HepG2 (cell line): ENCODE data around the gene MAGEA10. TPM values are rescaled to one million over a fixed set of nuclear protein-coding genes. Genes with fewer than 3 reads are reported as not detected.

Experiments
- ATAC-seq: fragments of 200-7000 bp; cut with Tn5 transposase; 3 replicates; pipeline ENCODE4 v1.9.1; 2020; ENCODE audit warnings: mild to moderate bottlenecking, moderate library complexity
- BruUV-seq: library from RNA; stranded (reverse); fragments of 400-500 nt; replicated peaks from 2 replicates; lab custom pipeline; 2021; lab: Mats Ljungman, UMichigan
- CTCF ChIA-PET: fragments of 300-600 bp; formaldehyde crosslinking; extraction: SDS; loops from one replicate; lab custom pipeline; 2021; ENCODE audit warnings: low total read pairs, inconsistent platforms, low intra/inter-chr PET ratio; lab: Yijun Ruan, JAX
- POLR2A ChIA-PET: fragments of 350-600 bp; sonication (Branson Sonifier 250); formaldehyde crosslinking; loops from one replicate; lab custom pipeline; 2020; ENCODE audit warnings: antibody characterized with exemption, inconsistent platforms; lab: Yijun Ruan, JAX
- DNase-seq: peaks from one replicate; pipeline ENCODE4 v3.0.0-alpha.2; 2015; ENCODE audit warnings: low spot score
- FAIRE-seq: peaks from 3 replicates; lab custom pipeline; 2011; peaks lifted over from hg19 to GRCh38; lab: Jason Lieb, UNC
- H2AFZ ChIP-seq: one replicate; pipeline ENCODE4 v1.6.1; 2011; ENCODE audit warnings: low read length, inconsistent platforms
- H3K27ac ChIP-seq: fragments of 300-600 bp; 3 replicates; pipeline ENCODE4 v1.8.0; 2011; ENCODE audit warnings: mixed run types, mild to moderate bottlenecking, mixed read lengths, low read length, inconsistent platforms; ENCODE audit not compliant: insufficient read depth; ENCODE audit errors: extremely low read length
- H3K27me3 ChIP-seq, 2 experiments: fragments of 200-600 bp in 1 of 2; 2 replicates in 1 of 2; 3 replicates in 1 of 2; pipeline versions ENCODE4 v1.6.0 to v1.8.0; 2011; ENCODE audit warnings: low read length in 2 of 2, mild to moderate bottlenecking in 2 of 2, moderate library complexity in 2 of 2, inconsistent platforms in 1 of 2; ENCODE audit not compliant: insufficient read depth in 2 of 2, control insufficient read depth in 1 of 2
- H3K36me3 ChIP-seq, 2 experiments: fragments of 200-600 bp in 1 of 2; replicated peaks in 1 of 2; 2 replicates in 1 of 2; 3 replicates in 1 of 2; pipeline versions ENCODE4 v1.5.1 to v1.8.0; 2011; ENCODE audit warnings: low read length in 2 of 2, inconsistent platforms in 1 of 2; ENCODE audit not compliant: insufficient read depth in 2 of 2, control insufficient read depth in 1 of 2
- H3K4me1 ChIP-seq: 2 replicates; pipeline ENCODE4 v1.5.1; 2012; ENCODE audit warnings: low read length, inconsistent platforms; ENCODE audit not compliant: insufficient read depth
- H3K4me2 ChIP-seq: 2 replicates; pipeline ENCODE4 v1.6.0; 2011; ENCODE audit warnings: low read depth, low read length, inconsistent platforms
- H3K4me3 ChIP-seq, 3 experiments: fragments of 200-600 bp in 1 of 3; sonication (generic), shearing (Covaris generic) in 1 of 3; replicated peaks in 1 of 3; 2 replicates each; pipeline ENCODE4 v1.5.1; 2011 to 2016; ENCODE audit warnings: low read length in 3 of 3, inconsistent platforms in 2 of 3, low read depth in 2 of 3, mild to moderate bottlenecking in 2 of 3, control low read depth in 1 of 3, mixed read lengths in 1 of 3; ENCODE audit not compliant: insufficient read depth in 1 of 3
- H3K79me2 ChIP-seq: one replicate; pipeline ENCODE4 v1.6.1; 2011; ENCODE audit warnings: low read length, inconsistent platforms; ENCODE audit not compliant: insufficient read depth
- H3K9ac ChIP-seq: 2 replicates; pipeline ENCODE4 v1.6.0; 2011; ENCODE audit warnings: mild to moderate bottlenecking, low read depth, low read length, inconsistent platforms; ENCODE audit not compliant: insufficient read depth
- H3K9me3 ChIP-seq: 2 replicates; pipeline ENCODE4 v1.5.1; 2012; ENCODE audit warnings: mild to moderate bottlenecking, low read length
- H4K20me1 ChIP-seq: 2 replicates; pipeline ENCODE4 v1.6.0; 2011; ENCODE audit warnings: inconsistent platforms, mild to moderate bottlenecking, low read length, moderate library complexity; ENCODE audit not compliant: insufficient read depth
- ATF6 ChIP-seq: sonication (generic); formaldehyde crosslinking; conservative IDR thresholded peaks from 2 replicates; pipeline ENCODE4 v1.4.0; 2020; ENCODE audit warnings: missing genetic modification reagents
- GABPB1 ChIP-seq: IDR thresholded peaks from 2 replicates; pipeline ENCODE4 v1.6.1; 2016; ENCODE audit warnings: mild to moderate bottlenecking, missing genetic modification reagents, moderate library complexity, missing compliant biosample characterization
- HCFC1 ChIP-seq: fragments of 150-350 bp; IDR thresholded peaks from 2 replicates; pipeline ENCODE4 v1.6.1; 2014; ENCODE audit warnings: low read depth, low read length
- IRF2 ChIP-seq: IDR thresholded peaks from 2 replicates; pipeline ENCODE4 v1.6.1; 2018; ENCODE audit warnings: missing genetic modification reagents, missing compliant biosample characterization
- MZF1 ChIP-seq: sonication (generic); formaldehyde crosslinking; IDR thresholded peaks from 2 replicates; pipeline ENCODE4 v1.8.1; 2023; ENCODE audit warnings: mild to moderate bottlenecking, missing genetic modification reagents, borderline replicate concordance
- NR1H2 ChIP-seq: sonication (generic); formaldehyde crosslinking; IDR thresholded peaks from 2 replicates; pipeline ENCODE4 v1.8.1; 2022; ENCODE audit warnings: low read depth, missing genetic modification reagents, borderline replicate concordance
- ZNF136 ChIP-seq: sonication (generic); formaldehyde crosslinking; IDR thresholded peaks from 2 replicates; pipeline ENCODE4 v1.8.1; 2022; ENCODE audit warnings: low read depth, mild to moderate bottlenecking, moderate library complexity, missing genetic modification reagents
- ZNF18 ChIP-seq: sonication (generic); formaldehyde crosslinking; IDR thresholded peaks from 2 replicates; pipeline ENCODE4 v1.8.0; 2022; ENCODE audit warnings: mild to moderate bottlenecking, missing genetic modification reagents; ENCODE audit not compliant: insufficient replicate concordance
- ZNF431 ChIP-seq: sonication (generic); formaldehyde crosslinking; IDR thresholded peaks from 2 replicates; pipeline ENCODE4 v1.9.0; 2022; ENCODE audit warnings: missing genetic modification reagents, low read depth, mild to moderate bottlenecking, borderline replicate concordance
- ZNF614 ChIP-seq: IDR thresholded peaks from 2 replicates; pipeline ENCODE4 v1.6.1; 2018; ENCODE audit warnings: missing biosample characterization, missing genetic modification reagents, inconsistent platforms, borderline replicate concordance
- ZNF781 ChIP-seq: sonication (generic); formaldehyde crosslinking; IDR thresholded peaks from 2 replicates; pipeline ENCODE4 v1.5.1; 2020; ENCODE audit warnings: borderline replicate concordance, mild to moderate bottlenecking, missing genetic modification reagents; ENCODE audit errors: not compliant biosample characterization
- ZUFSP ChIP-seq: sonication (generic); formaldehyde crosslinking; IDR thresholded peaks from 2 replicates; pipeline ENCODE4 v1.9.0; 2021; ENCODE audit warnings: missing genetic modification reagents, mild to moderate bottlenecking, borderline replicate concordance
- WGBS: methylation state at CpG from one replicate; pipeline ENCODE4 v1.1.6; 2017; ENCODE audit warnings: low lambda C conversion rate; 5-methylcytosine and 5-hydroxymethylcytosine counted together
- in situ Hi-C: cut with HindIII; loops from 2 replicates; pipeline ENCODE4 v1.10.0; 2017; ENCODE audit warnings: low pct_unique_long_range_greater_than_20kb; ENCODE audit not compliant: extremely low pct_ligation_motif_present
- intact Hi-C: fragments of 100-400 bp; cut with micrococcal nuclease; formaldehyde crosslinking; loops from one replicate; pipeline ENCODE4 v1.10.0; 2022; ENCODE audit not compliant: unreplicated experiment
- polyA plus RNA-seq, 8 experiments: library from polyadenylated mRNA; depleted of rRNA in 3 of 8; stranded (reverse) in 7 of 8; unstranded in 1 of 8; fragments of >200 nt; fragmentation: Illumina TruSeq in 4 of 8; extraction: Trizol in 4 of 8; gene quantifications; 2 replicates each; pipeline versions ENCODE4 v1.2.1 to v1.2.3, GENCODE V29; 2011 to 2016; ENCODE audit warnings: low read depth in 4 of 8, missing spikeins in 1 of 8, mixed read lengths in 1 of 8; ENCODE audit not compliant: insufficient read depth in 1 of 8
- total RNA-seq, 5 experiments: library from RNA; depleted of rRNA; stranded (reverse); fragments of >200 nt; fragmentation: Illumina TruSeq; extraction: Trizol; gene quantifications; 2 replicates each; pipeline ENCODE4 v1.2.3, GENCODE V29; 2016; ENCODE audit warnings: low read depth in 1 of 5
- TF ChIP-seq, protein P1 (sequence below): sonication (generic); formaldehyde crosslinking; IDR thresholded peaks from 2 replicates; pipeline ENCODE4 v1.8.0; 2023; ENCODE audit warnings: mild to moderate bottlenecking, missing genetic modification reagents
- TF ChIP-seq, protein P2 (sequence below): IDR thresholded peaks from 2 replicates; pipeline ENCODE4 v1.6.1; 2016; ENCODE audit warnings: low read depth, control low read depth

The MAGEA10 gene
- total and polyA plus RNA-seq, 2 of the 13 experiments (the other 11 are each of a cell fraction or from before 2014, with no cell fraction given), result not detected

- no peaks in the 10 kb centered on the region for H3K27me3 ChIP-seq
- H3K79me2 ChIP-seq, result no peaks in the 10 kb centered on the region
- no peak overlapping the region for H3K4me3 ChIP-seq
- no peaks in the 10 kb centered on the region for H3K36me3 ChIP-seq
- DNase-seq (no peak), FAIRE-seq (no peak), ATAC-seq (no peak)
- no TSS peak for BruUV-seq
- no peak overlapping the region for H3K27ac ChIP-seq
- intact Hi-C loops, result no loop called here
- in situ Hi-C loops, result no loop called here
- POLR2A ChIA-PET, result no interaction called here
- no peak overlapping the region for H3K4me2 ChIP-seq
- no peaks in the 10 kb centered on the region for H4K20me1 ChIP-seq
- H3K9me3 ChIP-seq, result no peaks in the 10 kb centered on the region
- H2AFZ ChIP-seq, result no peak overlapping the region
- WGBS, result 10% methylated on average over 4 of the region's 6 CpGs
- CTCF ChIA-PET, result no interaction called here
- no peaks in the 10 kb centered on the region for H3K4me1 ChIP-seq
- H3K9ac ChIP-seq, result no peak overlapping the region
- TF ChIP-seq ZNF781 (CRISPR knock-in tag) (no peak), IRF2 (no peak), ZNF136 (CRISPR knock-in tag) (no peak), ZNF431 (CRISPR knock-in tag) (no peak), ATF6 (CRISPR knock-in tag) (no peak), GABPB1 (CRISPR knock-in tag) (no peak), NR1H2 (CRISPR knock-in tag) (no peak), ZUFSP (CRISPR knock-in tag) (no peak), ZNF614 (no peak), HCFC1 (no peak), ZNF18 (CRISPR knock-in tag) (no peak), MZF1 (no peak)
- TF ChIP-seq, protein P1, sequence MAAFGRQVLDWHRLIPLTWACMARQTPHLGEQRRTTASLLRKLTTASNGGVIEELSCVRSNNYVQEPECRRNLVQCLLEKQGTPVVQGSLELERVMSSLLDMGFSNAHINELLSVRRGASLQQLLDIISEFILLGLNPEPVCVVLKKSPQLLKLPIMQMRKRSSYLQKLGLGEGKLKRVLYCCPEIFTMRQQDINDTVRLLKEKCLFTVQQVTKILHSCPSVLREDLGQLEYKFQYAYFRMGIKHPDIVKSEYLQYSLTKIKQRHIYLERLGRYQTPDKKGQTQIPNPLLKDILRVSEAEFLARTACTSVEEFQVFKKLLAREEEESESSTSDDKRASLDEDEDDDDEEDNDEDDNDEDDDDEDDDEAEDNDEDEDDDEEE, result no peak
- TF ChIP-seq, protein P2, sequence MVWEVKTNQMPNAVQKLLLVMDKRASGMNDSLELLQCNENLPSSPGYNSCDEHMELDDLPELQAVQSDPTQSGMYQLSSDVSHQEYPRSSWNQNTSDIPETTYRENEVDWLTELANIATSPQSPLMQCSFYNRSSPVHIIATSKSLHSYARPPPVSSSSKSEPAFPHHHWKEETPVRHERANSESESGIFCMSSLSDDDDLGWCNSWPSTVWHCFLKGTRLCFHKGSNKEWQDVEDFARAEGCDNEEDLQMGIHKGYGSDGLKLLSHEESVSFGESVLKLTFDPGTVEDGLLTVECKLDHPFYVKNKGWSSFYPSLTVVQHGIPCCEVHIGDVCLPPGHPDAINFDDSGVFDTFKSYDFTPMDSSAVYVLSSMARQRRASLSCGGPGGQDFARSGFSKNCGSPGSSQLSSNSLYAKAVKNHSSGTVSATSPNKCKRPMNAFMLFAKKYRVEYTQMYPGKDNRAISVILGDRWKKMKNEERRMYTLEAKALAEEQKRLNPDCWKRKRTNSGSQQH, result no peak
Observed at GRCh38 chrX:152086141-152086540, 52.2 kb downstream of the MAGEA10 start.
